ENCODE data around the gene GAS7. TPM values are rescaled to one million over a fixed set of nuclear protein-coding genes. Genes with fewer than 3 reads are reported as not detected.

Gene GAS7
- total RNA-seq, 1 experiment from 2014 or later: 6.0 TPM

GRCh38 chr17:10177913-10178505 is 20.4 kb downstream of the GAS7 start:
- H3K4me2 ChIP-seq (ENCODE audit: insufficient read depth, insufficient read length, low read length): peak overlapping the region; percentile 14
- H3K4me1 Mint-ChIP-seq: peaks cover 52 to 54% of the 10 kb centered on the region in 2 experiments

More at GRCh38 chr17:10177913-10178505, 20.4 kb downstream of the GAS7 start:
- H3K9ac ChIP-seq (ENCODE audit: extremely low read depth, insufficient read length, low read length): no peak overlapping the region
- no peak overlapping the region for H4K5ac ChIP-seq (ENCODE audit: insufficient read length, low read depth, low read length)
- TF ChIP-seq CTCF (conservative IDR thresholded peaks at IDR 0.05): no peak
- H2BK12ac ChIP-seq (ENCODE audit: insufficient read length, low read depth, low read length): no peak overlapping the region
- H2BK15ac ChIP-seq (ENCODE audit: low read depth, low read length): no peak overlapping the region
- Mint-ChIP-seq H3K27ac (peak overlapping the region in 2 of 3 experiments; percentile 73 to 85; a peak in 4 of 7 replicates), H3K9me3 (peaks cover 2% of the 10 kb centered on the region in 2 experiments; a peak in 4 of 5 replicates), H3K4me3 (peak overlapping the region in 1 of 2 experiments; percentile 58; a peak in 2 of 5 replicates), H3K27me3 (ENCODE audit: low read depth) (peaks cover 6% of the 10 kb centered on the region), H3K36me3 (ENCODE audit: insufficient read depth in 1 of 3, low read depth in 3 of 3) (peaks cover 0 to 2% (median 0%) of the 10 kb centered on the region in 3 experiments; a peak in 2 of 7 replicates)
- DNase-seq: peak; percentile 87
- no peaks in the 10 kb centered on the region for H3K27me3 ChIP-seq (ENCODE audit: insufficient read depth, low read length)
- no peak overlapping the region for H2AK5ac ChIP-seq (ENCODE audit: insufficient read length, low read length)
- no peak overlapping the region for H3K23ac ChIP-seq (ENCODE audit: insufficient read length, low read depth, low read length)
- no peaks in the 10 kb centered on the region for H3K79me1 ChIP-seq (ENCODE audit: insufficient read depth, low read depth, low read length, poor library complexity, severe bottlenecking)
- no peaks in the 10 kb centered on the region for H4K20me1 ChIP-seq (ENCODE audit: control insufficient read depth, insufficient read depth, insufficient read length)
- no CpG with 5 or more reads among the region's 12 CpGs for WGBS (ENCODE audit: extremely low coverage, insufficient read length, low lambda C conversion rate)
- no peak overlapping the region for H3K4ac ChIP-seq (ENCODE audit: low read depth, low read length)
- no peak overlapping the region for H2AFZ ChIP-seq (ENCODE audit: low read length)
- H3K23me2 ChIP-seq (ENCODE audit: insufficient read length, low read depth, low read length, poor library complexity, severe bottlenecking): no peaks in the 10 kb centered on the region
- H4K8ac ChIP-seq (replicated peaks; ENCODE audit: insufficient read length, low read depth, low read length): no peak overlapping the region
- no peak overlapping the region for H2BK120ac ChIP-seq (ENCODE audit: low read depth, low read length, poor library complexity, severe bottlenecking)
- no peak overlapping the region for H3T11ph ChIP-seq (ENCODE audit: low read length)
- H3K27ac ChIP-seq (ENCODE audit: insufficient read length, low read depth, low read length): no peak overlapping the region
- H2BK5ac ChIP-seq (ENCODE audit: insufficient read length, low read length): no peak overlapping the region
- no peaks in the 10 kb centered on the region for H3K9me3 ChIP-seq (ENCODE audit: control insufficient read depth, low read depth, low read length)
- no peak overlapping the region for H2BK20ac ChIP-seq (ENCODE audit: low read depth, low read length, poor library complexity, severe bottlenecking)
- no peak overlapping the region for H3K56ac ChIP-seq (ENCODE audit: insufficient read length, low read depth, low read length)
- 0 out of 2 replicates have a peak overlapping the region, but pooled peaks have one; percentile 8 for H3K14ac ChIP-seq (ENCODE audit: insufficient read depth, low read length)
- 0 out of 2 replicates have a peak, but pooled peaks cover 2% of the 10 kb centered on the region for H3K79me2 ChIP-seq (ENCODE audit: insufficient read depth, low read length)
- peaks cover 11% of the 10 kb centered on the region; the same call in 1 of the 2 replicates for H3K4me1 ChIP-seq (ENCODE audit: insufficient read depth, low read length)
- H3K18ac ChIP-seq (ENCODE audit: insufficient read length, low read depth, low read length): no peak overlapping the region
- no peak overlapping the region for H4K91ac ChIP-seq (ENCODE audit: insufficient read length, low read depth, low read length)
